Liver (tissue), 9 donors: ENCODE data around the gene TDRD9. TPM values are rescaled to one million over a fixed set of nuclear protein-coding genes. Genes with fewer than 3 reads are reported as not detected.

Experiments
- DNase-seq: peaks from one replicate; pipeline ENCODE4 v3.0.0-alpha.2; 2017; ENCODE audit warnings: low spot score
- H3K27ac ChIP-seq, 2 donors: one replicate each; pipeline ENCODE4 v1.7.0; 2013; ENCODE audit warnings: inconsistent platforms in 2 of 2, low read length in 2 of 2, control low read depth in 1 of 2, low read depth in 1 of 2, mild to moderate bottlenecking in 1 of 2
- H3K27me3 ChIP-seq, 4 donors: one replicate each; pipeline versions ENCODE4 v1.6.1 to v1.7.0; 2013; ENCODE audit warnings: low read length in 3 of 4, inconsistent platforms in 1 of 4, mild to moderate bottlenecking in 1 of 4, moderate library complexity in 1 of 4; ENCODE audit not compliant: control insufficient read depth in 4 of 4, insufficient read depth in 4 of 4
- H3K36me3 ChIP-seq, 4 donors: one replicate each; pipeline versions ENCODE4 v1.6.1 to v1.7.0; 2013; ENCODE audit warnings: low read length in 3 of 4, mild to moderate bottlenecking in 3 of 4, low read depth in 1 of 4, moderate library complexity in 1 of 4; ENCODE audit not compliant: control insufficient read depth in 4 of 4, insufficient read depth in 3 of 4
- H3K4me1 ChIP-seq, 4 donors: one replicate each; pipeline versions ENCODE4 v1.6.1 to v1.7.0; 2013; ENCODE audit warnings: low read length in 3 of 4, mild to moderate bottlenecking in 3 of 4, moderate library complexity in 1 of 4; ENCODE audit not compliant: control insufficient read depth in 4 of 4, insufficient read depth in 4 of 4
- H3K4me3 ChIP-seq, 3 donors: one replicate each; pipeline versions ENCODE4 v1.6.1 to v1.7.0; 2013; ENCODE audit warnings: low read length in 3 of 3, control low read depth in 1 of 3, low read depth in 1 of 3, mild to moderate bottlenecking in 1 of 3
- H3K9ac ChIP-seq, 2 donors: one replicate each; pipeline ENCODE4 v1.7.0; 2013; ENCODE audit warnings: low read length in 2 of 2, mild to moderate bottlenecking in 2 of 2, moderate library complexity in 2 of 2, control low read depth in 1 of 2, low read depth in 1 of 2
- H3K9me3 ChIP-seq, 4 donors: one replicate each; pipeline versions ENCODE4 v1.6.1 to v1.7.0; 2013; ENCODE audit warnings: low read length in 3 of 4; ENCODE audit not compliant: control insufficient read depth in 4 of 4
- EGR1 ChIP-seq, 2 donors: IDR thresholded peaks; 2 replicates each; pipeline ENCODE4 v1.6.1; 2016 to 2018; ENCODE audit warnings: antibody characterized with exemption in 2 of 2, low read depth in 2 of 2
- FOXA1 ChIP-seq: IDR thresholded peaks from 2 replicates; pipeline ENCODE4 v1.6.1; 2016; ENCODE audit warnings: antibody characterized with exemption
- FOXA2 ChIP-seq: IDR thresholded peaks from 2 replicates; pipeline ENCODE4 v1.6.1; 2016; ENCODE audit warnings: antibody characterized with exemption
- GABPA ChIP-seq, 2 donors: IDR thresholded peaks in 1 of 2; conservative IDR thresholded peaks in 1 of 2; 2 replicates each; pipeline ENCODE4 v1.6.1; 2016; ENCODE audit warnings: antibody characterized with exemption in 2 of 2, mild to moderate bottlenecking in 1 of 2, moderate library complexity in 1 of 2
- HNF4A ChIP-seq, 2 donors: conservative IDR thresholded peaks; 2 replicates each; pipeline ENCODE4 v1.6.1; 2016; ENCODE audit warnings: antibody characterized with exemption in 2 of 2, mild to moderate bottlenecking in 2 of 2
- HNF4G ChIP-seq: IDR thresholded peaks from 2 replicates; pipeline ENCODE4 v1.6.1; 2016; ENCODE audit warnings: antibody characterized with exemption
- JUND ChIP-seq, 2 donors: IDR thresholded peaks; 2 replicates each; pipeline ENCODE4 v1.6.1; 2016; ENCODE audit warnings: antibody characterized with exemption in 2 of 2
- NR2F2 ChIP-seq: IDR thresholded peaks from 2 replicates; pipeline ENCODE4 v1.6.1; 2016; ENCODE audit warnings: antibody characterized with exemption
- RAD21 ChIP-seq, 2 donors: IDR thresholded peaks; 2 replicates each; pipeline ENCODE4 v1.6.1; 2016; ENCODE audit warnings: antibody characterized with exemption in 2 of 2, mild to moderate bottlenecking in 2 of 2
- RXRA ChIP-seq, 2 donors: IDR thresholded peaks; 2 replicates each; pipeline ENCODE4 v1.6.1; 2017 to 2018; ENCODE audit warnings: antibody characterized with exemption in 2 of 2, mild to moderate bottlenecking in 1 of 2
- SP1 ChIP-seq: IDR thresholded peaks from 2 replicates; pipeline ENCODE4 v1.6.1; 2018; ENCODE audit warnings: antibody characterized with exemption, mild to moderate bottlenecking
- YY1 ChIP-seq: IDR thresholded peaks from 2 replicates; pipeline ENCODE4 v1.6.1; 2016; ENCODE audit warnings: antibody characterized with exemption, mild to moderate bottlenecking
- WGBS: extraction: QIAGEN DNeasy Blood & Tissue Kit; methylation state at CpG from one replicate; pipeline ENCODE4 v1.1.7; 2013; 5-methylcytosine and 5-hydroxymethylcytosine counted together
- polyA plus RNA-seq, 2 donors: library from polyadenylated mRNA; stranded (reverse) in 1 of 2; unstranded in 1 of 2; fragments of 200-250 nt in 1 of 2; fragments of >200 nt in 1 of 2; fragmentation: Nextera tagmentation in 1 of 2; extraction: Ambion mirVana in 1 of 2; gene quantifications; one replicate each; pipeline versions ENCODE4 v1.2.1 to v1.2.3, GENCODE V29; 2013 to 2015
- total RNA-seq, 2 donors: library from RNA; depleted of rRNA; stranded (reverse); fragments of >200 nt; gene quantifications; one replicate each; pipeline ENCODE4 v1.2.3, GENCODE V29; 2014
- TF ChIP-seq, protein P1 (sequence below): IDR thresholded peaks from 2 replicates; pipeline ENCODE4 v1.6.1; 2016; ENCODE audit warnings: antibody characterized with exemption
- TF ChIP-seq, protein P2 (sequence below): IDR thresholded peaks from 2 replicates; pipeline ENCODE4 v1.6.1; 2016; ENCODE audit warnings: antibody characterized with exemption
- TF ChIP-seq, protein P3 (sequence below): fragments of 150-350 bp; IDR thresholded peaks from 2 replicates; pipeline ENCODE4 v1.5.1; 2017; ENCODE audit warnings: improper control_type of control experiment, low read depth, low read length; ENCODE audit not compliant: missing input control
- TF ChIP-seq, protein P4 (sequence below): IDR thresholded peaks from 2 replicates; pipeline ENCODE4 v1.6.1; 2016; ENCODE audit warnings: antibody characterized with exemption
- TF ChIP-seq, protein P5 (sequence below): IDR thresholded peaks from 2 replicates; pipeline ENCODE4 v1.6.1; 2016; ENCODE audit warnings: antibody characterized with exemption, mild to moderate bottlenecking
- donor health status: healthy.
- donor health status: healthy.
- donor health status: healthy.
- donor health status: healthy.
- donor health status: healthy.

TDRD9 gene
- total and polyA plus RNA-seq, 4 donors, result 0.12 to 1.0 (median 0.46) TPM

DNA sequence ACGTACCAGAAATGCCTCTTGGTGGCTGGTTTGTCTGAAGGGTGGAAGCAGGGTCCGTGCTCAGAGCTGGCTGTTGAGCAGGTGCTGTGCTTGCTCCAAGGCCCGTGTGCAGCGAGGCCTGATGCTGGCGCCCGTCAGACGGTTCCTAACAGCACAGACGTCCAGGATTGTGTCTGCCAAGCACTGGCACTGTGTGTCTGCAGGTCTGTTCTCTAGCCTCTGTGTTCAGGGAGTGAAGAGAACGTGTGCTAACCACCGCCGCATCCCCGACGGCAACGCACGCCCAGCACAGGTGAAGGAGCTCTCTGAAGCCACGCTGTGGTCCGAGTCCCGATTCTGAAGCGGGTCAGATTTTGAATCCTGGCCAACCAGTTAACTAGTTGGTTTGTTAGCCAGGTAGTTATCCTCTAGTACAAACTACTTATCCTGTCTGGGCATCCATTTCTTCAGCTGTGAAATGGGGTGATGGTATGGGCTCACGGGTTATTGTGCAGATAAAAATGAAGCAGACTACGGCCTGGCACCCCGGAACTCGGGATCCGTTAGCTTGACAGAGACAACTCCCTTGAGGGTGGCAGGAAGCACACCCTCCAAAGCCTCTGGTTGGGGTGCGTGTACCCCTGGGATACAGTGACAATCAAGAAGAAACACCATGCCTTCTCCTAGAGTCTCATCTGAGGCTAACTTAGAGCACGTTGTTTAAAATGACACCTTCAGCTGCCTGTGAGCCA is 18.6 kb upstream of the TDRD9 start:
- no peak for DNase-seq
- peaks cover 6 to 29% (median 26%) of the 10 kb centered on the region in 4 donors for H3K36me3 ChIP-seq
- H3K4me3 ChIP-seq, result no peak overlapping the region
- 86% methylated on average over 26 of the region's 26 CpGs for WGBS
- no peaks in the 10 kb centered on the region for H3K27me3 ChIP-seq
- no peak for TF ChIP-seq NR2F2
- TF ChIP-seq YY1, result no peak
- TF ChIP-seq FOXA2, result no peak
- no peak for TF ChIP-seq SP1
- TF ChIP-seq, protein P1, sequence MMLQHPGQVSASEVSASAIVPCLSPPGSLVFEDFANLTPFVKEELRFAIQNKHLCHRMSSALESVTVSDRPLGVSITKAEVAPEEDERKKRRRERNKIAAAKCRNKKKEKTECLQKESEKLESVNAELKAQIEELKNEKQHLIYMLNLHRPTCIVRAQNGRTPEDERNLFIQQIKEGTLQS, result no peak
- H3K27ac ChIP-seq, result no peak overlapping the region
- peak overlapping the region in 1 of 2 donors; percentile 74 for H3K9ac ChIP-seq
- H3K9me3 ChIP-seq, result no peaks in the 10 kb centered on the region
- peaks cover 3 to 18% (median 9%) of the 10 kb centered on the region in 4 donors for H3K4me1 ChIP-seq

DNA sequence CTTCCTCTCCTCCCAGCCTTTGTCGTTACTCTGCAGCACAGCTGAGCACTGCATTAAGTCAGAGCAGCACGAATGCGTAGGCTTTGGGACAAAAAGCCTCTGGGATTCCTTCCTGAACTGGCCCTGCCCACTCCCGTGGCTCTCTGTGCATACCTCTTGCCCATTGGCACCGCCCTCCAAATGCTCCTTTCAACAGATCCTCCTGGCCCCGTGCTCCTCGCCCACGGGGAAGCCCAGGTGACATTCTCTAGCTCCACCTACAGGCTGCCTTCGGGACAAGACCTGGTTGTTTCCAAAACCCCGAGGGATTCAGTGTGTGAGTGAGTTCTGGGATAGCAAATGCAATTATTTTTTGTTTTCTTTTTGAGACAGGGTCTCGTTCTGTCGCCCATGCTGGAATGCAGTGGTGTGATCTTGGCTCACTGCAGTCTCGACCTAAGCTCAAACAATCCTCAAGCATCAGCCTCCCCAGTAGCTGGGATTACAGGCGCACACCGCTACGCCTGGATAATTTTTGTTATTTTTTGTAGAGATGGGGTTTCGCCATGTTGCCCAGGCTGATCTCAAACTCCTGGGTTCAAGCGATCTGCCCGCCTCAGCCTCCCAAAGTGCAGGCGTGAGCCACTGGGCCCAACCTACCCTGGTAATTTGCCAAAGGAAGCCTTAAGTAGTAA is 17.9 kb upstream of the TDRD9 start:
- TF ChIP-seq, protein P2, sequence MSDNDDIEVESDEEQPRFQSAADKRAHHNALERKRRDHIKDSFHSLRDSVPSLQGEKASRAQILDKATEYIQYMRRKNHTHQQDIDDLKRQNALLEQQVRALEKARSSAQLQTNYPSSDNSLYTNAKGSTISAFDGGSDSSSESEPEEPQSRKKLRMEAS, result peak; percentile 72
- no peak for TF ChIP-seq GABPA (IDR thresholded peaks at IDR 0.05 in 1 of 2, conservative IDR thresholded peaks at IDR 0.05 in 1 of 2)
- TF ChIP-seq RXRA (IDR thresholded peaks at IDR 0.05), result peak; percentile 50 to 60
- TF ChIP-seq YY1, result peak; percentile 49
- peak; percentile 32 to 37 for TF ChIP-seq HNF4A (conservative IDR thresholded peaks at IDR 0.05)
- TF ChIP-seq SP1, result peak; percentile 55
- TF ChIP-seq, protein P3, sequence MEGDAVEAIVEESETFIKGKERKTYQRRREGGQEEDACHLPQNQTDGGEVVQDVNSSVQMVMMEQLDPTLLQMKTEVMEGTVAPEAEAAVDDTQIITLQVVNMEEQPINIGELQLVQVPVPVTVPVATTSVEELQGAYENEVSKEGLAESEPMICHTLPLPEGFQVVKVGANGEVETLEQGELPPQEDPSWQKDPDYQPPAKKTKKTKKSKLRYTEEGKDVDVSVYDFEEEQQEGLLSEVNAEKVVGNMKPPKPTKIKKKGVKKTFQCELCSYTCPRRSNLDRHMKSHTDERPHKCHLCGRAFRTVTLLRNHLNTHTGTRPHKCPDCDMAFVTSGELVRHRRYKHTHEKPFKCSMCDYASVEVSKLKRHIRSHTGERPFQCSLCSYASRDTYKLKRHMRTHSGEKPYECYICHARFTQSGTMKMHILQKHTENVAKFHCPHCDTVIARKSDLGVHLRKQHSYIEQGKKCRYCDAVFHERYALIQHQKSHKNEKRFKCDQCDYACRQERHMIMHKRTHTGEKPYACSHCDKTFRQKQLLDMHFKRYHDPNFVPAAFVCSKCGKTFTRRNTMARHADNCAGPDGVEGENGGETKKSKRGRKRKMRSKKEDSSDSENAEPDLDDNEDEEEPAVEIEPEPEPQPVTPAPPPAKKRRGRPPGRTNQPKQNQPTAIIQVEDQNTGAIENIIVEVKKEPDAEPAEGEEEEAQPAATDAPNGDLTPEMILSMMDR, result peak; percentile 85
- no peak for TF ChIP-seq HNF4G
- TF ChIP-seq RAD21 (IDR thresholded peaks at IDR 0.05), result peak; percentile 98
- TF ChIP-seq, protein P1, result no peak
- TF ChIP-seq EGR1 (IDR thresholded peaks at IDR 0.05; ENCODE audit: low read depth in 2 of 2), result peak in 1 of 2 donors; percentile 78
- H3K9ac ChIP-seq, result peak overlapping the region in 1 of 2 donors; percentile 74
- no peaks in the 10 kb centered on the region for H3K9me3 ChIP-seq
- peaks cover 3 to 18% (median 9%) of the 10 kb centered on the region in 4 donors for H3K4me1 ChIP-seq
- H3K27ac ChIP-seq, result no peak overlapping the region
- DNase-seq, result peak; percentile 74
- H3K4me3 ChIP-seq, result no peak overlapping the region
- no peaks in the 10 kb centered on the region for H3K27me3 ChIP-seq
- peaks cover 6 to 30% (median 27%) of the 10 kb centered on the region in 4 donors for H3K36me3 ChIP-seq
- WGBS, result 24% methylated on average over 20 of the region's 20 CpGs

DNA sequence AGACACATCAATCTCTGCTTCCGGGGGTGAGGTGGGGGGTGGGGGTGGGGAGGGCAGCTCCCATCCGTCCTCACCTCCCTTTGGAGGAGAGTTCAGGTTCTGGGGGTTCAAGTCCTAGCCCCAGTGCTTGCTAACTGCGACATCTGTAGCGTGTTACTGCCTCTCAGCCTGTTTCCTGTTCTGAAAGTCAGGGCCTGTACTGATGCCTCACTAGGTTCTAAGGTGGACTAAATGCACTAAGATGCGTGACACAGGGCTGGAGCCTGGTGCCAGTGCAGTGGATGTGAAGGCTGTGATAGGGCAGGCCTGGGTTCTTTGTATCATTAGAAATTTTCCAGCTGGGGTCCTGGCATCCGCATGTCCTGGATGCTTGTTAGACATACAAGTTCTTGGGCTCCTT is 17.3 kb upstream of the TDRD9 start:
- Histone ChIP-seq H3K9ac (no peak overlapping the region), H3K36me3 (peaks cover 7 to 31% (median 29%) of the 10 kb centered on the region in 4 donors), H3K27me3 (no peaks in the 10 kb centered on the region), H3K4me3 (no peak overlapping the region), H3K27ac (no peak overlapping the region), H3K9me3 (no peaks in the 10 kb centered on the region), H3K4me1 (peaks cover 3 to 18% (median 9%) of the 10 kb centered on the region in 4 donors)
- TF ChIP-seq, protein P4, sequence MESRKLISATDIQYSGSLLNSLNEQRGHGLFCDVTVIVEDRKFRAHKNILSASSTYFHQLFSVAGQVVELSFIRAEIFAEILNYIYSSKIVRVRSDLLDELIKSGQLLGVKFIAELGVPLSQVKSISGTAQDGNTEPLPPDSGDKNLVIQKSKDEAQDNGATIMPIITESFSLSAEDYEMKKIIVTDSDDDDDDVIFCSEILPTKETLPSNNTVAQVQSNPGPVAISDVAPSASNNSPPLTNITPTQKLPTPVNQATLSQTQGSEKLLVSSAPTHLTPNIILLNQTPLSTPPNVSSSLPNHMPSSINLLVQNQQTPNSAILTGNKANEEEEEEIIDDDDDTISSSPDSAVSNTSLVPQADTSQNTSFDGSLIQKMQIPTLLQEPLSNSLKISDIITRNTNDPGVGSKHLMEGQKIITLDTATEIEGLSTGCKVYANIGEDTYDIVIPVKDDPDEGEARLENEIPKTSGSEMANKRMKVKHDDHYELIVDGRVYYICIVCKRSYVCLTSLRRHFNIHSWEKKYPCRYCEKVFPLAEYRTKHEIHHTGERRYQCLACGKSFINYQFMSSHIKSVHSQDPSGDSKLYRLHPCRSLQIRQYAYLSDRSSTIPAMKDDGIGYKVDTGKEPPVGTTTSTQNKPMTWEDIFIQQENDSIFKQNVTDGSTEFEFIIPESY, result no peak
- TF ChIP-seq GABPA (IDR thresholded peaks at IDR 0.05 in 1 of 2, conservative IDR thresholded peaks at IDR 0.05 in 1 of 2) (no peak), EGR1 (IDR thresholded peaks at IDR 0.05; ENCODE audit: low read depth in 2 of 2) (no peak), FOXA1 (no peak), JUND (IDR thresholded peaks at IDR 0.05) (no peak), YY1 (no peak), RXRA (IDR thresholded peaks at IDR 0.05) (no peak), NR2F2 (no peak), RAD21 (IDR thresholded peaks at IDR 0.05) (no peak), HNF4A (conservative IDR thresholded peaks at IDR 0.05) (no peak)
- TF ChIP-seq, protein P5, sequence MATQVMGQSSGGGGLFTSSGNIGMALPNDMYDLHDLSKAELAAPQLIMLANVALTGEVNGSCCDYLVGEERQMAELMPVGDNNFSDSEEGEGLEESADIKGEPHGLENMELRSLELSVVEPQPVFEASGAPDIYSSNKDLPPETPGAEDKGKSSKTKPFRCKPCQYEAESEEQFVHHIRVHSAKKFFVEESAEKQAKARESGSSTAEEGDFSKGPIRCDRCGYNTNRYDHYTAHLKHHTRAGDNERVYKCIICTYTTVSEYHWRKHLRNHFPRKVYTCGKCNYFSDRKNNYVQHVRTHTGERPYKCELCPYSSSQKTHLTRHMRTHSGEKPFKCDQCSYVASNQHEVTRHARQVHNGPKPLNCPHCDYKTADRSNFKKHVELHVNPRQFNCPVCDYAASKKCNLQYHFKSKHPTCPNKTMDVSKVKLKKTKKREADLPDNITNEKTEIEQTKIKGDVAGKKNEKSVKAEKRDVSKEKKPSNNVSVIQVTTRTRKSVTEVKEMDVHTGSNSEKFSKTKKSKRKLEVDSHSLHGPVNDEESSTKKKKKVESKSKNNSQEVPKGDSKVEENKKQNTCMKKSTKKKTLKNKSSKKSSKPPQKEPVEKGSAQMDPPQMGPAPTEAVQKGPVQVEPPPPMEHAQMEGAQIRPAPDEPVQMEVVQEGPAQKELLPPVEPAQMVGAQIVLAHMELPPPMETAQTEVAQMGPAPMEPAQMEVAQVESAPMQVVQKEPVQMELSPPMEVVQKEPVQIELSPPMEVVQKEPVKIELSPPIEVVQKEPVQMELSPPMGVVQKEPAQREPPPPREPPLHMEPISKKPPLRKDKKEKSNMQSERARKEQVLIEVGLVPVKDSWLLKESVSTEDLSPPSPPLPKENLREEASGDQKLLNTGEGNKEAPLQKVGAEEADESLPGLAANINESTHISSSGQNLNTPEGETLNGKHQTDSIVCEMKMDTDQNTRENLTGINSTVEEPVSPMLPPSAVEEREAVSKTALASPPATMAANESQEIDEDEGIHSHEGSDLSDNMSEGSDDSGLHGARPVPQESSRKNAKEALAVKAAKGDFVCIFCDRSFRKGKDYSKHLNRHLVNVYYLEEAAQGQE, result no peak
- TF ChIP-seq, protein P2, result no peak
- 76% methylated on average over 6 of the region's 6 CpGs for WGBS
- no peak for DNase-seq
